ENCODE results near the gene PDE10A. TPM values are rescaled to one million over a fixed set of nuclear protein-coding genes. Genes with fewer than 3 reads are reported as not detected.

PDE10A gene
- total and polyA plus RNA-seq, 8 donors, result 0.78 to 58.2 (median 4.0) TPM; not detected in 1

DNA sequence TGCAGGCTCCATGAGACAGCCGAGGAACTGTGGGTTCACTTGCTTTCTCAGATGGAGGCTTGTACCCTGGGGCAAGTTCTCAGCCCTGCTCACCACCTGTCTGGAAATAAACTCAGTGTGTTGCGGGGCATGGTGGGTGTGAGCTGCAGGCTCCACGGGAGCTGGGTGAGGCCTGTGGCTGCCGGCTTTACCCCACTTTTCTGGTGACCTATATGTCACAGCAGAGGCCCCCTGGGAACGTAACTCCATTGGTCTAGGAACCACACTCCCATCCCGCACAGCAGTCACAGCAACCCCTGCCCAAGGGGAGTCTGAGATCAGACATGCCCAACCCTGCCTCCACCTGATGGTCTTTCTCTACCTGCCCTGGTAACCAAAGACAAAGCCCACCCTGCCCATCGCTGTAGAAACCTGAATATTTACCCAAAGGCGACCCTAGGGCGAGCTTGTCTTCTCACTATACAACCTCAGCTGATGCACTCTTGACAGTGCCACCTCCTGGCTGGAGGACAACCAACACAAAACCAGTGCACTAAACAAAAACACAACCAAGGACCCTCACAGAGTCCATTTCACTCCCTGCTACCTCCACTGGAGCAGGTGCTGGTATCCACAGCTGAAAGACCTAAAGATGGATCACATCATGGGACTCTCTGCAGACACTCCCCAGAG lies 174.3 kb downstream of the PDE10A start:
- intact Hi-C loops (cut with DNase I; ENCODE audit: low total_unique reads), result no loop called here
- TF ChIP-seq EP300 (IDR thresholded peaks at IDR 0.05) (no peak), POLR2AphosphoS5 (IDR thresholded peaks at IDR 0.05) (no peak), POLR2A (IDR thresholded peaks at IDR 0.05) (no peak)
- TF ChIP-seq, protein P1, sequence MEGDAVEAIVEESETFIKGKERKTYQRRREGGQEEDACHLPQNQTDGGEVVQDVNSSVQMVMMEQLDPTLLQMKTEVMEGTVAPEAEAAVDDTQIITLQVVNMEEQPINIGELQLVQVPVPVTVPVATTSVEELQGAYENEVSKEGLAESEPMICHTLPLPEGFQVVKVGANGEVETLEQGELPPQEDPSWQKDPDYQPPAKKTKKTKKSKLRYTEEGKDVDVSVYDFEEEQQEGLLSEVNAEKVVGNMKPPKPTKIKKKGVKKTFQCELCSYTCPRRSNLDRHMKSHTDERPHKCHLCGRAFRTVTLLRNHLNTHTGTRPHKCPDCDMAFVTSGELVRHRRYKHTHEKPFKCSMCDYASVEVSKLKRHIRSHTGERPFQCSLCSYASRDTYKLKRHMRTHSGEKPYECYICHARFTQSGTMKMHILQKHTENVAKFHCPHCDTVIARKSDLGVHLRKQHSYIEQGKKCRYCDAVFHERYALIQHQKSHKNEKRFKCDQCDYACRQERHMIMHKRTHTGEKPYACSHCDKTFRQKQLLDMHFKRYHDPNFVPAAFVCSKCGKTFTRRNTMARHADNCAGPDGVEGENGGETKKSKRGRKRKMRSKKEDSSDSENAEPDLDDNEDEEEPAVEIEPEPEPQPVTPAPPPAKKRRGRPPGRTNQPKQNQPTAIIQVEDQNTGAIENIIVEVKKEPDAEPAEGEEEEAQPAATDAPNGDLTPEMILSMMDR (IDR thresholded peaks at IDR 0.05), result no peak
- Histone ChIP-seq H3K27ac (no peak overlapping the region), H3K4me3 (no peak overlapping the region), H3K4me1 (no peaks in the 10 kb centered on the region), H3K36me3 (no peaks in the 10 kb centered on the region), H3K9me3 (no peaks in the 10 kb centered on the region), H3K27me3 (no peaks in the 10 kb centered on the region)
- 74 to 91% (median 82%) methylated on average over 7 to 9 of the region's 9 CpGs for WGBS, 5 donors
- no peak for DNase-seq

DNA sequence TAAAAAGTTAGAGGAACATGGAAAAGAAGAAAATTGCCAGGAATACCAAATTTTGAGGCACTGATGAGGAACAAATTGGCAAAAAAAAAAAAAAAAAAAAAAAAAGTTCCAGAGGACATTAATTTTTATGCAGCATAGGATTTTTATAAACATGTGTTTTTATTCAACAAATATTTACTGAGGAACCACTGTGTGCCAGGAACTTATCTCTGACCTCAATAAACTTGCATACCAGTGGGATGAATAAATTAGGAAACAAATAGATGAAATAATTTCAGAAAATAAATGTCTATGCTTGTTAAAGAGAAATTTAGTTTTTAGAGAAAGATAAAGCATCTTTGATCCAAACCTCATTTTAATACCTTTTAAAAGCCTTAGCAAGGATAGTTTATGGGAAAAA lies 175.1 kb downstream of the PDE10A start:
- intact Hi-C loops (cut with DNase I; ENCODE audit: low total_unique reads), result no loop called here
- Histone ChIP-seq H3K9me3 (no peaks in the 10 kb centered on the region), H3K27me3 (no peaks in the 10 kb centered on the region), H3K4me3 (no peak overlapping the region), H3K36me3 (no peaks in the 10 kb centered on the region), H3K27ac (no peak overlapping the region), H3K4me1 (no peaks in the 10 kb centered on the region)
- TF ChIP-seq EP300 (IDR thresholded peaks at IDR 0.05), result no peak
- no peak for TF ChIP-seq POLR2A (IDR thresholded peaks at IDR 0.05)
- TF ChIP-seq, protein P1 (IDR thresholded peaks at IDR 0.05), result no peak
- TF ChIP-seq POLR2AphosphoS5 (IDR thresholded peaks at IDR 0.05), result no peak
- no peak for DNase-seq

DNA sequence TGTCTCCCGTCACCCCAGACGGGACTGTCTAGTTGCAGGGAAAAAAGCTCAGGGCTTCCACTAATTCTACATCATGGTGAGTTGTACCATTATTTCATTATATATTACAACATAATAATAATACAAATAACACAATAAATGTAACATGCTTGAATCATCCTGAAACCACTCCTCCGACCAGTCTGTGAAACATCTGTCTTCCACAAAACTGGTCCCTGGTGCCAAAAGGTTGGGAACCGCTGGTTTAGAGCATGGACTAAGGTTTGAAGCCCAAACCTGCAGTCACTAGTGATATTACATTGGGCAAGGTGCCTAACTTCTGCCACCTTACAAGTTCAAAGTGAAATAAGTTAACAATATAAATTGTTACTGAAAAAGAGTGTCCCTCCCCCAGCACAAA lies 175.7 kb downstream of the PDE10A start:
- no peaks in the 10 kb centered on the region for H3K27me3 ChIP-seq
- WGBS, 5 donors, result 75 to 86% (median 85%) methylated on average over 4 of the region's 4 CpGs
- no peak overlapping the region for H3K4me3 ChIP-seq
- H3K36me3 ChIP-seq, result no peaks in the 10 kb centered on the region
- TF ChIP-seq, protein P1 (IDR thresholded peaks at IDR 0.05), result no peak
- TF ChIP-seq POLR2AphosphoS5 (IDR thresholded peaks at IDR 0.05) (no peak), POLR2A (IDR thresholded peaks at IDR 0.05) (no peak), EP300 (IDR thresholded peaks at IDR 0.05) (no peak)
- no peaks in the 10 kb centered on the region for H3K9me3 ChIP-seq
- no peak overlapping the region for H3K27ac ChIP-seq
- DNase-seq, result no peak
- H3K4me1 ChIP-seq, result no peaks in the 10 kb centered on the region
- intact Hi-C loops (cut with DNase I; ENCODE audit: low total_unique reads), result no loop called here

DNA sequence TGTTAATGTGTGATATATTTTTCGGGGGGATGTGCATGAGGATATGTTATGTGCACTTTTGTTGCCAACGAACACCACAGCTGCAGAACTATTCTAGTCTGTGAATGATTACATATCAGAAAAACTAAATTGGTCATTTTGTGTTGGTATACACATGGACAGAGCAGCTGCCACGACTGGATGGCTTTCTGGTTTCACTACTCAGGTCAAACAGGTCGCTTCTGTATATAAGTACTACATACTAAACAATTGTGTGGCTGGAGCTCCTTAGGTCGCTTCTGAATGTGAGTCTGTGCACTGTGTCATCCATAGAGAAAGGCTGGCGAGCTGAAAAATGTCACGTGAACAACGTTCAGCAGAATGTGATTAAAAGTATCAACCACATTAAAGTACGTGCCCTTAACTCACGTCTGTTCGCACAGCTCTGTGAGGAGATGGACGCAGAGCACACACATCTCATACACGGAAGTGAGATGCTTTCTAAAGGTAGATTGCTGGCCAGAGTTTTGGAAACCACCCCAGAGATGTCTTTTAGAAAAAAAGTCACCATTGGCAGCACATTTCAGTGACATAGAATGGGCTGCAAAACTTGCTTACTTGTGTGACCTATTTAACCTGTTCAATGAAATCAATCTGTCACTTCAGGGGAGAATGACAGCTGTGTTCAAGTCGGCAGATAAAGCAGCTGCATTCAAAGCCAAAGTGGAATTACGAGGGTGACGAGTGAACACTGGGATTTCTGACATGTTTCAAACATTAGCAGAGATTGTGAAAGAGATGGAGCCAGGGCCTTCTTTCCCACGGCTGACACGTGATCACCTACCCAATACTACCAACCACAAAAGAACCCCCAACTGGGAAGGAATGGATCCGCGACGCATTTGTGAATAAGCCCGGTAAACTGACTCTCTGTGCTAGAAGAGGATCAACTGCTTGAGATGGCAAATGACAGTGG lies 176.6 kb downstream of the PDE10A start:
- Histone ChIP-seq H3K36me3 (no peaks in the 10 kb centered on the region), H3K4me1 (no peaks in the 10 kb centered on the region), H3K4me3 (no peak overlapping the region), H3K27ac (no peak overlapping the region), H3K9me3 (no peaks in the 10 kb centered on the region), H3K27me3 (no peaks in the 10 kb centered on the region)
- 64 to 81% (median 72%) methylated on average over 22 of the region's 22 CpGs for WGBS, 5 donors
- TF ChIP-seq POLR2A (IDR thresholded peaks at IDR 0.05), result no peak
- DNase-seq, result no peak
- intact Hi-C loops (cut with DNase I; ENCODE audit: low total_unique reads), result no loop called here
